ENCODE measurements around the gene TAS2R41.

The TAS2R41 gene

GRCh38 chr7:143493751-143494150 lies 16.1 kb downstream of the TAS2R41 start:
- DNase-seq (ENCODE audit: low spot score) = no peak

GRCh38 chr7:143494622-143495021 lies 16.9 kb downstream of the TAS2R41 start:
- no peak for DNase-seq (ENCODE audit: low spot score)

- no peak for DNase-seq (ENCODE audit: low spot score)
These were observed 18.2 kb downstream of the TAS2R41 start for GRCh38 chr7:143495851-143496250.

GRCh38 chr7:143496263-143496662 lies 18.6 kb downstream of the TAS2R41 start:
- DNase-seq (ENCODE audit: low spot score) = no peak

GRCh38 chr7:143497008-143497795 lies 19.5 kb downstream of the TAS2R41 start:
- DNase-seq (ENCODE audit: low spot score) = no peak

- DNase-seq (ENCODE audit: low spot score) = no peak
These were observed 21.6 kb downstream of the TAS2R41 start for GRCh38 chr7:143499246-143499645.

GRCh38 chr7:143499743-143500348 lies 22.2 kb downstream of the TAS2R41 start:
- DNase-seq (ENCODE audit: low spot score) = no peak

- DNase-seq (ENCODE audit: low spot score) = no peak
These were observed 25.6 kb downstream of the TAS2R41 start for GRCh38 chr7:143503261-143503660.

GRCh38 chr7:143504215-143504936 lies 26.7 kb downstream of the TAS2R41 start:
- no peak for DNase-seq (ENCODE audit: low spot score)

GRCh38 chr7:143504937-143505297 lies 27.2 kb downstream of the TAS2R41 start:
- DNase-seq (ENCODE audit: low spot score) = no peak

GRCh38 chr7:143505838-143506237 lies 28.2 kb downstream of the TAS2R41 start:
- no peak for DNase-seq (ENCODE audit: low spot score)

- DNase-seq (ENCODE audit: low spot score) = no peak
These were observed 29.4 kb downstream of the TAS2R41 start for GRCh38 chr7:143507094-143507518.

GRCh38 chr7:143507534-143508055 lies 29.9 kb downstream of the TAS2R41 start:
- DNase-seq (ENCODE audit: low spot score) = no peak

GRCh38 chr7:143510854-143511592 lies 33.4 kb downstream of the TAS2R41 start:
- DNase-seq (ENCODE audit: low spot score) = no peak

GRCh38 chr7:143511593-143512047 lies 33.9 kb downstream of the TAS2R41 start:
- no peak for DNase-seq (ENCODE audit: low spot score)

- no peak for DNase-seq (ENCODE audit: low spot score)
These were observed 35.0 kb downstream of the TAS2R41 start for GRCh38 chr7:143512488-143513340.

- no peak for DNase-seq (ENCODE audit: low spot score)
These were observed 36.8 kb downstream of the TAS2R41 start for GRCh38 chr7:143514487-143514886.

- DNase-seq (ENCODE audit: low spot score) = no peak
These were observed 37.5 kb downstream of the TAS2R41 start for GRCh38 chr7:143514995-143515735.

GRCh38 chr7:143516981-143517380 lies 39.3 kb downstream of the TAS2R41 start:
- DNase-seq (ENCODE audit: low spot score) = no peak

- no peak for DNase-seq (ENCODE audit: low spot score)
These were observed 40.8 kb downstream of the TAS2R41 start for GRCh38 chr7:143518521-143518920.

Data from pons (tissue), 1 donor.